SK-N-SH (cell line): ENCODE data around the gene TSSK2. TPM values are rescaled to one million over a fixed set of nuclear protein-coding genes. Genes with fewer than 3 reads are reported as not detected.

Experiments used
- CTCF ChIA-PET: fragments of 300-600, 350-600 bp; formaldehyde crosslinking; extraction: SDS; loops from one replicate; lab custom pipeline; 2021; lab: Yijun Ruan, JAX
- POLR2A ChIA-PET: fragments of 350-600 bp; sonication (Branson Sonifier 250); formaldehyde crosslinking; extraction: SDS; loops from one replicate; lab custom pipeline; 2020; ENCODE audit warnings: antibody characterized with exemption, inconsistent platforms; lab: Yijun Ruan, JAX
- DNase-seq: peaks from one replicate; pipeline ENCODE4 v3.0.0; 2012
- H2AFZ ChIP-seq: fragments of 200-600 bp; sonication (generic); 2 replicates; pipeline ENCODE4 v1.8.1; 2016; ENCODE audit warnings: antibody characterized with exemption, mild to moderate bottlenecking, low read depth
- H3F3A ChIP-seq: fragments of 200-600 bp; sonication (generic); replicated peaks from 2 replicates; pipeline ENCODE3; 2016; ENCODE audit warnings: antibody characterized with exemption, mild to moderate bottlenecking; ENCODE audit not compliant: insufficient read depth
- H3K27ac ChIP-seq, 2 experiments: fragments of 200-500 bp in 1 of 2; fragments of 200-600 bp in 1 of 2; sonication (Bioruptor generic) in 1 of 2; sonication (generic), shearing (Covaris generic) in 1 of 2; 2 replicates each; pipeline versions ENCODE4 v1.5.1 to v1.6.1; 2014 to 2016; ENCODE audit warnings: low read depth in 2 of 2, inconsistent platforms in 1 of 2, low read length in 1 of 2, mild to moderate bottlenecking in 1 of 2, mixed read lengths in 1 of 2
- H3K27me3 ChIP-seq: fragments of 200-600 bp; sonication (generic), shearing (Covaris generic); 2 replicates; pipeline ENCODE4 v1.6.1; 2016; ENCODE audit warnings: mixed run types; ENCODE audit not compliant: insufficient read depth
- H3K36me3 ChIP-seq, 2 experiments: fragments of 200-500 bp in 1 of 2; fragments of 200-600 bp in 1 of 2; sonication (Bioruptor generic) in 1 of 2; sonication (generic) in 1 of 2; replicated peaks in 1 of 2; 2 replicates each; pipeline versions ENCODE3 to v1.5.1; 2014 to 2016; ENCODE audit warnings: low read length in 1 of 2, mild to moderate bottlenecking in 1 of 2; ENCODE audit not compliant: insufficient read depth in 2 of 2, control insufficient read depth in 1 of 2
- H3K4me1 ChIP-seq, 2 experiments: fragments of 200-500 bp in 1 of 2; fragments of 200-600 bp in 1 of 2; sonication (Bioruptor generic) in 1 of 2; sonication (generic), shearing (Covaris generic) in 1 of 2; 2 replicates each; pipeline versions ENCODE4 v1.5.1 to v1.6.1; 2014 to 2016; ENCODE audit warnings: low read depth in 1 of 2, low read length in 1 of 2, mixed run types in 1 of 2; ENCODE audit not compliant: insufficient read depth in 2 of 2, control insufficient read depth in 1 of 2
- H3K4me2 ChIP-seq: fragments of 200-600 bp; sonication (generic), shearing (Covaris generic); 2 replicates; pipeline ENCODE4 v1.6.1; 2017; ENCODE audit warnings: mixed run types
- H3K4me3 ChIP-seq, 2 experiments: fragments of 200-500 bp in 1 of 2; fragments of 200-600 bp in 1 of 2; sonication (Bioruptor generic) in 1 of 2; sonication (generic), shearing (Covaris generic) in 1 of 2; 2 replicates each; pipeline versions ENCODE4 v1.5.1 to v1.8.1; 2014 to 2016; ENCODE audit warnings: low read depth in 2 of 2, inconsistent platforms in 1 of 2, low read length in 1 of 2, mild to moderate bottlenecking in 1 of 2, mixed read lengths in 1 of 2, moderate library complexity in 1 of 2
- H3K79me2 ChIP-seq: fragments of 200-600 bp; sonication (generic); 2 replicates; pipeline ENCODE4 v1.8.1; 2017; ENCODE audit warnings: mild to moderate bottlenecking; ENCODE audit not compliant: insufficient read depth
- H3K9ac ChIP-seq: fragments of 200-600 bp; sonication (generic); 2 replicates; pipeline ENCODE4 v1.6.1; 2017; ENCODE audit warnings: mixed run types
- H3K9me2 ChIP-seq: fragments of 200-600 bp; sonication (generic); 2 replicates; pipeline ENCODE4 v1.6.1; 2017; ENCODE audit warnings: mixed run types
- H3K9me3 ChIP-seq: fragments of 200-600 bp; sonication (generic); 2 replicates; pipeline ENCODE4 v1.6.1; 2017; ENCODE audit warnings: mixed run types, mild to moderate bottlenecking, moderate library complexity
- H4K20me1 ChIP-seq: fragments of 200-600 bp; sonication (generic); 2 replicates; pipeline ENCODE4 v1.6.1; 2017; ENCODE audit warnings: mild to moderate bottlenecking, mixed run types; ENCODE audit not compliant: insufficient read depth
- EP300 ChIP-seq, 2 experiments: IDR thresholded peaks; 2 replicates each; pipeline versions ENCODE4 v1.4.0 to v1.6.1; 2012; ENCODE audit warnings: borderline replicate concordance in 1 of 2, low read depth in 1 of 2, low read length in 1 of 2
- FOSL2 ChIP-seq: IDR thresholded peaks from 2 replicates; pipeline ENCODE4 v1.4.0; 2012; ENCODE audit warnings: low read depth, mild to moderate bottlenecking, moderate library complexity, borderline replicate concordance
- FOXM1 ChIP-seq: IDR thresholded peaks from 2 replicates; pipeline ENCODE4 v1.4.0; 2012; ENCODE audit warnings: low read depth, mild to moderate bottlenecking
- GATA2 ChIP-seq: sonication (generic); formaldehyde crosslinking; IDR thresholded peaks from 2 replicates; pipeline ENCODE4 v1.5.0; 2020; ENCODE audit warnings: mild to moderate bottlenecking, missing genetic modification reagents
- MEF2A ChIP-seq: IDR thresholded peaks from 2 replicates; pipeline ENCODE4 v1.4.0; 2012; ENCODE audit warnings: low read depth, borderline replicate concordance
- MXI1 ChIP-seq: IDR thresholded peaks from 2 replicates; pipeline ENCODE4 v1.6.1; 2012; ENCODE audit warnings: mild to moderate bottlenecking, low read depth, low read length, improper control_type of control experiment
- NRF1 ChIP-seq: IDR thresholded peaks from 2 replicates; pipeline ENCODE4 v1.6.1; 2012; ENCODE audit warnings: low read depth, mild to moderate bottlenecking, low read length
- REST ChIP-seq: IDR thresholded peaks from 2 replicates; pipeline ENCODE4 v1.6.1; 2012; ENCODE audit warnings: mild to moderate bottlenecking, low read depth, low read length, moderate library complexity
- SIN3A ChIP-seq: IDR thresholded peaks from 2 replicates; pipeline ENCODE4 v1.6.1; 2012; ENCODE audit warnings: low read depth, mild to moderate bottlenecking, low read length, moderate library complexity, borderline replicate concordance
- TCF12 ChIP-seq: IDR thresholded peaks from 2 replicates; pipeline ENCODE4 v1.4.0; 2012
- USF2 ChIP-seq: fragments of 150-350 bp; IDR thresholded peaks from 2 replicates; pipeline ENCODE4 v1.6.1; 2017; ENCODE audit warnings: antibody characterized with exemption, low read length, low read depth, borderline replicate concordance
- YY1 ChIP-seq: IDR thresholded peaks from 2 replicates; pipeline ENCODE4 v1.4.0; 2012; ENCODE audit warnings: low read depth, mild to moderate bottlenecking
- WGBS: methylation state at CpG from one replicate; pipeline ENCODE4 v1.1.6; 2017; ENCODE audit warnings: low lambda C conversion rate; 5-methylcytosine and 5-hydroxymethylcytosine counted together
- polyA plus RNA-seq, 3 experiments: library from polyadenylated mRNA; depleted of rRNA; stranded (reverse); fragments of >200 nt; gene quantifications; 2 replicates each; pipeline ENCODE4 v1.2.3, GENCODE V29; 2012

TSSK2 gene
- polyA plus RNA-seq, 1 of the 3 experiments (the other 2 are of a cell fraction) = not detected

- Histone ChIP-seq H3F3A (no peaks in the 10 kb centered on the region), H3K27me3 (peaks cover 61% of the 10 kb centered on the region), H3K27ac (no peak overlapping the region), H2AFZ (no peak overlapping the region), H3K9me3 (no peaks in the 10 kb centered on the region), H3K4me1 (no peaks in the 10 kb centered on the region), H4K20me1 (no peaks in the 10 kb centered on the region), H3K4me2 (no peak overlapping the region), H3K4me3 (no peak overlapping the region), H3K36me3 (no peaks in the 10 kb centered on the region), H3K9me2 (no peaks in the 10 kb centered on the region), H3K79me2 (no peaks in the 10 kb centered on the region), H3K9ac (no peak overlapping the region)
- TF ChIP-seq MEF2A (no peak), FOSL2 (no peak), FOXM1 (no peak), GATA2 (CRISPR knock-in tag) (no peak), REST (no peak), MXI1 (no peak), YY1 (no peak)
- peak; percentile 45 for DNase-seq
- CTCF ChIA-PET = interaction anchor here (1.2 kb wide), 1 partner anchor 479 kb away, joined by 4 read pairs; no protein-coding TSS in a partner anchor
- POLR2A ChIA-PET = no interaction called here
- WGBS = 19% methylated on average over 18 of the region's 68 CpGs
Observed at GRCh38 chr22:19150482-19151328, 19.6 kb downstream of the TSSK2 start.

GRCh38 chr22:19151329-19152191 lies 20.5 kb downstream of the TSSK2 start:
- CTCF ChIA-PET = interaction anchor here (1.2 kb wide), 1 partner anchor 478 kb away, joined by 4 read pairs; no protein-coding TSS in a partner anchor
- Histone ChIP-seq H3F3A (no peaks in the 10 kb centered on the region), H3K9me2 (no peaks in the 10 kb centered on the region), H3K9me3 (no peaks in the 10 kb centered on the region), H3K9ac (no peak overlapping the region), H3K79me2 (no peaks in the 10 kb centered on the region), H2AFZ (no peak overlapping the region), H3K36me3 (no peaks in the 10 kb centered on the region), H3K27me3 (peaks cover 61% of the 10 kb centered on the region), H3K4me2 (no peak overlapping the region), H4K20me1 (no peaks in the 10 kb centered on the region), H3K4me1 (no peaks in the 10 kb centered on the region), H3K4me3 (no peak overlapping the region), H3K27ac (no peak overlapping the region)
- WGBS = 39% methylated on average over 10 of the region's 10 CpGs
- no peak for DNase-seq
- TF ChIP-seq USF2 (no peak), GATA2 (CRISPR knock-in tag) (no peak), TCF12 (no peak), SIN3A (no peak), EP300 (IDR thresholded peaks at IDR 0.05; ENCODE audit: borderline replicate concordance in 1 of 2, low read depth in 1 of 2, low read length in 1 of 2) (no peak), NRF1 (no peak)
- POLR2A ChIA-PET = no interaction called here
